IMR-90 (cell line): ENCODE results near the gene NADK.
"Not testable (repeated sequence)": the region's sequence is repeated elsewhere in the genome, so short reads cannot be mapped to it uniquely, and the experiment has no call there.

Experiments
- CHD1 ChIP-seq: IDR thresholded peaks from 2 replicates; pipeline ENCODE4 v1.6.1; 2012; ENCODE audit warnings: low read depth, low read length, improper control_type of control experiment
- MAFK ChIP-seq: IDR thresholded peaks from 2 replicates; pipeline ENCODE4 v1.6.1; 2012; ENCODE audit warnings: low read depth, low read length, improper control_type of control experiment
- POLR2A ChIP-seq: IDR thresholded peaks from 2 replicates; pipeline ENCODE4 v1.6.1; 2012; ENCODE audit warnings: mild to moderate bottlenecking, low read depth, low read length
- TF ChIP-seq, protein P1 (sequence below): conservative IDR thresholded peaks from 2 replicates; pipeline ENCODE4 v1.5.1; 2012; ENCODE audit warnings: mild to moderate bottlenecking, low read depth, low read length, improper control_type of control experiment

DNA sequence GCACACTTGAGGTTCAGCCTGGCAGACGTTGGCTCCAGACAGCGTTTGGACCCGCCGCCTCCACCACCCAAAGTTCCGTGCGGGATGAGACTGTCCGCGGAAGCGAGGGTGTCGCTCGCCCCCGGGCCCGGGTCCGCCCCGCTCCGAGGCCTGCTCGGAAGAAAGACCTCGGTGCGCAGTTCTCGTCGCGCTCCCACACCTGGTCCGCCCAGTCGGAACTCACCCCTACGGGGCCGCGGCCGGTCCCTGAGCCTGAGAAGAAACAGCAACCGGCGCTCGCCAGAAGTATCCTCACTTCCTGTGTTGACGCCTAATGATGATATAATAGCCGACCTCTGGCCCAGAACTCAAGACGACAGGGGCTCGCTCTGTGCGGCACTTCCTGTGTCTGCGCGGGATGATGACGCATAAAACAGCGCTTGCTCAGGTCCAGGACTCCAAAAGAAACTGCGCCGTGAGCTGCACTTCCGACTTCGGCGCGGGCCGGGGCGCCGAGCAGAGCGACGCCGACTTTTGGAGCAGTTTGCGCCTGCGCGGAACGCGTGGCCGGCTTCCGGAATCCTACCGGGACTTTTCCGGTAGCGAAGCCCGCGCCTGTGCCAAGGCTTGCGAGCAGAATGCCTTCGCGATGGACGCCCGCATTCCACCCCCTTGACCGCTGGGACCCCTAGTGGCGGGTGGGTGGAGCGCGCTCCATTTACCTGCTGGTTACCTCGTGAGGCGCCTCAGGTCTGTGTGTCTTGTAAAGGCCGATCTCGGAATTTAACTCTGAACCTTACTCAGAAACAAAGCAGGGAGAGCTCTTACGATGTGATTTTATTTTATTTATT, 54.0 kb downstream of the NADK start, which contains the start of gene CDK11A:
- TF ChIP-seq, protein P1, sequence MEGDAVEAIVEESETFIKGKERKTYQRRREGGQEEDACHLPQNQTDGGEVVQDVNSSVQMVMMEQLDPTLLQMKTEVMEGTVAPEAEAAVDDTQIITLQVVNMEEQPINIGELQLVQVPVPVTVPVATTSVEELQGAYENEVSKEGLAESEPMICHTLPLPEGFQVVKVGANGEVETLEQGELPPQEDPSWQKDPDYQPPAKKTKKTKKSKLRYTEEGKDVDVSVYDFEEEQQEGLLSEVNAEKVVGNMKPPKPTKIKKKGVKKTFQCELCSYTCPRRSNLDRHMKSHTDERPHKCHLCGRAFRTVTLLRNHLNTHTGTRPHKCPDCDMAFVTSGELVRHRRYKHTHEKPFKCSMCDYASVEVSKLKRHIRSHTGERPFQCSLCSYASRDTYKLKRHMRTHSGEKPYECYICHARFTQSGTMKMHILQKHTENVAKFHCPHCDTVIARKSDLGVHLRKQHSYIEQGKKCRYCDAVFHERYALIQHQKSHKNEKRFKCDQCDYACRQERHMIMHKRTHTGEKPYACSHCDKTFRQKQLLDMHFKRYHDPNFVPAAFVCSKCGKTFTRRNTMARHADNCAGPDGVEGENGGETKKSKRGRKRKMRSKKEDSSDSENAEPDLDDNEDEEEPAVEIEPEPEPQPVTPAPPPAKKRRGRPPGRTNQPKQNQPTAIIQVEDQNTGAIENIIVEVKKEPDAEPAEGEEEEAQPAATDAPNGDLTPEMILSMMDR = not testable (repeated sequence)
- TF ChIP-seq POLR2A, MAFK, CHD1: not testable (repeated sequence)
